ENCODE measurements around the gene DTX3L.

DTX3L gene

DNA sequence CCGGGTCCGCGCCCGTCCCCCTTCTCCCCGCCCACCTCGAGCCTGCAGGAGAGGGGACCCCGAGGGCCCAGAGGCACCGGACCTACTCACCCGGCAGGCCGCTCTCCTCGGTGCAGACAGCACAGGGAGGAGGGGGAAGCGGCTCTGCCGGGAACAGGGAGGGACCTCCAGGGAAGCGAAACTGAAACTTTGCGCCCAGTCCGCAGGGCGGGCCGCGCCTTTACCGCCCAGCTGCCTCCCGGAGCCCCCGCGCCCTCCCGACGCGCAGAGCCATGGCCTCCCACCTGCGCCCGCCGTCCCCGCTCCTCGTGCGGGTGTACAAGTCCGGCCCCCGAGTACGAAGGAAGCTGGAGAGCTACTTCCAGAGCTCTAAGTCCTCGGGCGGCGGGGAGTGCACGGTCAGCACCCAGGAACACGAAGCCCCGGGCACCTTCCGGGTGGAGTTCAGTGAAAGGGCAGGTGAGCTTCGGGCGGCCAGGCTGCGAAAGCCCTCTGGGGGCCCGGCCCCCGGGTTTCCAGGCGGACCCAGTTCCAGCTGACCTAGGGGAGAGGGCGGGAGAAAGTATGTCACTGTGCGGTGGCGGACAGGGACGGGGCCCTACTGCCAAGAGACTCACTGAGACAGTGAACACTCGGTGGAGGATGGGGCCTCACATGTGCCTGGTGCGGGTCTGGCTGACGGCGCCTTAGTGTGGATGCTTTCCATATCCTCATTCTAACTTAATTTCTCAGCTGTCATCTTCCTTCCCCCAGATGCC, at the start of gene DTX3L, which contains the start of gene PARP9:
Gene DTX3L, plus strand, starts transcription at position 184 of the 758 bp plus-strand sequence. Its CDS starts 89 bp downstream, at position 273.
Gene PARP9, minus strand, starts transcription at position 146 of the 758 bp plus-strand sequence. CDS start 4,680 bp downstream, outside the sequence.
- TF ChIP-seq ZFX (IDR thresholded peaks at IDR 0.05): peak; percentile 92
- TF ChIP-seq, protein P1, sequence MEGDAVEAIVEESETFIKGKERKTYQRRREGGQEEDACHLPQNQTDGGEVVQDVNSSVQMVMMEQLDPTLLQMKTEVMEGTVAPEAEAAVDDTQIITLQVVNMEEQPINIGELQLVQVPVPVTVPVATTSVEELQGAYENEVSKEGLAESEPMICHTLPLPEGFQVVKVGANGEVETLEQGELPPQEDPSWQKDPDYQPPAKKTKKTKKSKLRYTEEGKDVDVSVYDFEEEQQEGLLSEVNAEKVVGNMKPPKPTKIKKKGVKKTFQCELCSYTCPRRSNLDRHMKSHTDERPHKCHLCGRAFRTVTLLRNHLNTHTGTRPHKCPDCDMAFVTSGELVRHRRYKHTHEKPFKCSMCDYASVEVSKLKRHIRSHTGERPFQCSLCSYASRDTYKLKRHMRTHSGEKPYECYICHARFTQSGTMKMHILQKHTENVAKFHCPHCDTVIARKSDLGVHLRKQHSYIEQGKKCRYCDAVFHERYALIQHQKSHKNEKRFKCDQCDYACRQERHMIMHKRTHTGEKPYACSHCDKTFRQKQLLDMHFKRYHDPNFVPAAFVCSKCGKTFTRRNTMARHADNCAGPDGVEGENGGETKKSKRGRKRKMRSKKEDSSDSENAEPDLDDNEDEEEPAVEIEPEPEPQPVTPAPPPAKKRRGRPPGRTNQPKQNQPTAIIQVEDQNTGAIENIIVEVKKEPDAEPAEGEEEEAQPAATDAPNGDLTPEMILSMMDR (conservative IDR thresholded peaks at IDR 0.05): no peak
- peak within 1 kb of the TSS; percentile 84 for H3K27ac ChIP-seq

DNA sequence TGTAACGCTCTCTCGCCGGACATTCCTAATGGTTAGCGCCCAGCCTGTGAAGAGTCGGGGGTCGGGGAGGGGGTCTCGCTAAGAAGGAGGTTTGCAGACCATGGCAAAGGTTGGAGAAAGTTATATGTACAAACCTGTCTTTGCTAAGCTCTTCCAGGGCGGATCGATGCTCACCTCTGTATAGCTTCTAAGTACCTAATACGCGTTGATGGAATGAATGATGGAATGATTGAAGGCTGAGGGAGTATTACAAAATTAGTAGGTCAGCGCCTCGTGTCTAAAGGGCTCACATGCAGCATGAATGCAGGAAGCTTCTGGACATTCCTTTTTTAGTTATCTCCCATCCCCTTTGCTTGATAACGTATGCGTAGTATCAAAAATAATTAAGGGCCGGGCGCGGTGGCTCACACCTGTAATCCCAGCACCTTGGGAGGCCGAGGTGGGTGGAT, 49.1 kb upstream of the DTX3L start:
- TF ChIP-seq, protein P1 (conservative IDR thresholded peaks at IDR 0.05): no peak
- TF ChIP-seq ZFX (IDR thresholded peaks at IDR 0.05): no peak
- H3K27ac ChIP-seq: peak overlapping the region; percentile 97

DNA sequence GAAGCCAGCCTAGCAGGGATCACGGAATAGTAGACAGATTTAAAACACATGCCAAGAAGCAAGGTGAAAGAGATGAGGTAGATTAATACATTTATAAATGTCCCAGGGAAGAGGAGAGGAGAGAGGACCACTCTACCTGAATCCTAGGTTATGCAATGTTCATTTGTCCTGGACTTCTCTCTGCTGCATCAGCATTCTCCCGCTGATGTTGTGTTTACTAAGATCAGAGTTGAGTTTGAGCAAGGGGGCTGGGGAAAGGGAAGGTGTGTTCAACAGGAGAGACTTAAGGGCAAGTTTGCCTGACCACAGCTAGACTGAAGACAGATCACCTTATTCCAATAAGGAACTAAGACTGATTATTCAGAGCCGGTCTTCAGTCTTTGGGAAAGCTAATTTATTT, 48.3 kb upstream of the DTX3L start:
- no peak overlapping the region for H3K27ac ChIP-seq
- TF ChIP-seq ZFX (IDR thresholded peaks at IDR 0.05): no peak
- TF ChIP-seq, protein P1 (conservative IDR thresholded peaks at IDR 0.05): no peak

DNA sequence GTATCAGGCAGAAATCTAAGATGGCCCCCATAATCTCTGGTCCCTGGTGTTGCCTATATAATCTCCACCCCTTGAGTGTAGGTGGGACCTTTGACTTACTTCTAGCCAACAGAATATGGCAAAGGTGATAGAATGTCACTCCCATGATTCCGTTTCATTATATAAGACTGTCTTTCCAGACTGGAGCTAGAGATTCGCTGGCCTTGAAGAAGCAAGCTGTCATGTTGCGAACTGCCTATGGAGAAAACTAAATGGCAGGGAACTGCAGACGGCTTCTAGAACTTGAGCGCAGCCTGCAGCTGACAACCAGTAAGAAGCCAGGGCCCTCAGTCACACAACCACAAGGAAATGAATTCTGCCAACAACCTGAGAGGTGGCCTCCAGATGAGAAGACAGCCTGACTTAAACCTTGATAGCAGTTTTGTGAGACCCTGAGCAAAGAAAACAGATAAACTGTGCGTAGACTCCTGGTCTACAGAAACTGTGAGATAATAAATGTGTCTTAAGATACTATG, 47.2 kb upstream of the DTX3L start:
- no peak for TF ChIP-seq ZFX (IDR thresholded peaks at IDR 0.05)
- H3K27ac ChIP-seq: no peak overlapping the region

DNA sequence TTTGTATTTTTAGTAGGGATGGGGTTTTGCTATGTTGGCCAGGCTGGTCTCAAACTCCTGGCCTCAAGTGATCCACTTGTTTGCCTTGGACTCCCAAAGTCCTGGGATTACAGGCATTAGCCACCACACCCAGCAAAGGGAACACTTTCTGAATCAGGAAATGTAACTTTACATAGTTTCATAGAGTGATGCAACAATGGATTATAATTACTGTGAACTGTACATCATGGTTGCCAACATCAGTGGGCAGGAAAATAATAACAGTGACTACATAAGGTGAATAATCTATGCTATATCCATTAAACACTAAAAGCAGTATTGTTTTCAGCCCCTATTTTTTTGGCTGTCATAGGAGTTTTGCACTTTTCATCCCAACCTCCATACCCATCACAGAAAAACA, 44.4 kb upstream of the DTX3L start:
- TF ChIP-seq, protein P1 (conservative IDR thresholded peaks at IDR 0.05): no peak
- TF ChIP-seq ZFX (IDR thresholded peaks at IDR 0.05): no peak
- no peak overlapping the region for H3K27ac ChIP-seq

DNA sequence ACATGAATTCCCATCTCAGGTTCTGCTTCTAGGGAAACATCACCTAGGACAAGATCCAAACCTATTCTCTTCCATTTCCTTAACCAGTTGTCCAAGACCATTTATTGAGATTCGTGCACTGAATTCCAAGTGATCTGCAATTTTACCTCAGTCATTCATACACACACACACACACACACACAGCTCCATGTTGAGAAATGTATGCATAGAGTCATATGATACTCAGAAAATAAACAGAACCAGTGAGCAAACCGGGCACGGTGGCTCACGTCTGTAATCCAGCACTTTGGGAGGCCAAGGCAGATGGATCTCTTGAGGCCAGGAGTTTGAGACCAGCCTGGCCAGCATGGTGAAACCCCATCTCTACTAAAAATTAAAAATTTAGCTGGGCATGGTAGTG, 43.3 kb upstream of the DTX3L start:
- no peak overlapping the region for H3K27ac ChIP-seq
- TF ChIP-seq, protein P1 (conservative IDR thresholded peaks at IDR 0.05): no peak
- TF ChIP-seq ZFX (IDR thresholded peaks at IDR 0.05): no peak

DNA sequence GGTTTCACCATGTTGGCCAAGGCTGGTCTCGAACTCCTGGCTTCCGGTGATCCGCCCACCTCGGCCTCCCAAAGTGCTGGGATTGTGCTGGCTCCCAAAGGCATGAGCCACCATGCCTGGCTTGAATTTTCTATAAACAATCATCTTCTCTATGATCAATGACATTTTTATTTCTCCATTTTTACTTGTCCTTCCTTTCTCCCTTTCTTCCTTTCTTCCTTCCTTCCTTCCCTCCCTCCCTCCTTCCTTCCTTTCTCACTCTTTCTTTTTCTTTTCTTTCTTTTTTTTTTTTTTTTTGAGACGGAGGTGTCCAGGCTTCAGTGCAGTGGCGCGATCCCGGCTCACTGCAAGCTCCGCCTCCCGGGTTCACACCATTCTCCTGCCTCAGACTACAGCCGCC, 40.8 kb upstream of the DTX3L start:
- TF ChIP-seq ZFX (IDR thresholded peaks at IDR 0.05): no peak
- TF ChIP-seq, protein P1 (conservative IDR thresholded peaks at IDR 0.05): no peak
- no peak overlapping the region for H3K27ac ChIP-seq

Measured in C4-2B (cell line).